HEK293T (cell line): ENCODE measurements around the gene PSME1.

Experiments used
- CTCF ChIA-PET: fragments of 350-600 bp; formaldehyde crosslinking; extraction: SDS; loops from one replicate; lab custom pipeline; 2021; ENCODE audit warnings: antibody characterized with exemption, inconsistent platforms; lab: Yijun Ruan, JAX
- POLR2A ChIA-PET: fragments of 350-600 bp; formaldehyde crosslinking; extraction: SDS; loops from one replicate; lab custom pipeline; 2020; ENCODE audit warnings: antibody characterized with exemption, inconsistent platforms; lab: Yijun Ruan, JAX
- DNase-seq: peaks from one replicate; pipeline ENCODE4 v3.0.0; 2012; ENCODE audit warnings: mixed read lengths; ENCODE audit errors: extremely low spot score
- ARNT ChIP-seq: fragments of 450-650 bp; IDR thresholded peaks from 2 replicates; pipeline ENCODE4 v1.6.1; 2017; ENCODE audit warnings: mild to moderate bottlenecking
- BHLHE40 ChIP-seq: fragments of 450-650 bp; IDR thresholded peaks from 2 replicates; pipeline ENCODE4 v1.6.1; 2016; ENCODE audit warnings: mild to moderate bottlenecking, moderate library complexity, borderline replicate concordance
- CTBP1 ChIP-seq: fragments of 450-650 bp; IDR thresholded peaks from 2 replicates; pipeline ENCODE4 v1.6.1; 2016; ENCODE audit warnings: borderline replicate concordance
- ELF4 ChIP-seq: fragments of 450-650 bp; IDR thresholded peaks from 2 replicates; pipeline ENCODE4 v1.6.1; 2017; ENCODE audit warnings: antibody characterized with exemption
- FOXA1 ChIP-seq: fragments of 450-650 bp; IDR thresholded peaks from 2 replicates; pipeline ENCODE4 v1.6.1; 2016; ENCODE audit warnings: mild to moderate bottlenecking
- FOXK2 ChIP-seq: fragments of 450-650 bp; IDR thresholded peaks from 2 replicates; pipeline ENCODE4 v1.6.1; 2016; ENCODE audit warnings: mild to moderate bottlenecking
- FOXM1 ChIP-seq: fragments of 450-650 bp; IDR thresholded peaks from 2 replicates; pipeline ENCODE4 v1.6.1; 2017; ENCODE audit warnings: mild to moderate bottlenecking, borderline replicate concordance
- HDGF ChIP-seq: fragments of 450-650 bp; IDR thresholded peaks from 2 replicates; pipeline ENCODE4 v1.6.1; 2017; ENCODE audit warnings: antibody characterized with exemption, borderline replicate concordance
- L3MBTL2 ChIP-seq: fragments of 450-650 bp; conservative IDR thresholded peaks from 2 replicates; pipeline ENCODE4 v1.6.1; 2016; ENCODE audit warnings: mild to moderate bottlenecking
- LEF1 ChIP-seq: fragments of 450-650 bp; IDR thresholded peaks from 2 replicates; pipeline ENCODE4 v1.6.1; 2017; ENCODE audit warnings: mild to moderate bottlenecking, borderline replicate concordance
- NFRKB ChIP-seq: fragments of 450-650 bp; IDR thresholded peaks from 2 replicates; pipeline ENCODE4 v1.6.1; 2016; ENCODE audit warnings: mild to moderate bottlenecking, moderate library complexity
- PKNOX1 ChIP-seq: fragments of 450-650 bp; IDR thresholded peaks from 2 replicates; pipeline ENCODE4 v1.6.1; 2016
- SP1 ChIP-seq: fragments of 450-650 bp; IDR thresholded peaks from 2 replicates; pipeline ENCODE4 v1.6.1; 2017
- SUZ12 ChIP-seq: fragments of 450-650 bp; IDR thresholded peaks from 2 replicates; pipeline ENCODE4 v1.6.1; 2016; ENCODE audit warnings: mild to moderate bottlenecking
- TARDBP ChIP-seq: fragments of 450-650 bp; IDR thresholded peaks from 2 replicates; pipeline ENCODE4 v1.6.1; 2016
- ZNF384 ChIP-seq: fragments of 450-650 bp; IDR thresholded peaks from 2 replicates; pipeline ENCODE4 v1.6.1; 2016

Gene PSME1

GRCh38 chr14:24110523-24110922 lies 25.5 kb upstream of the PSME1 start:
- TF ChIP-seq FOXK2 (no peak), NFRKB (no peak), FOXM1 (no peak), L3MBTL2 (no peak), FOXA1 (no peak), CTBP1 (no peak), ARNT (no peak), ELF4 (no peak)
- POLR2A ChIA-PET = interaction anchor here (1.3 to 9.8 kb wide), 4 partner anchors 16 to 50 kb away, joined by 3 to 162 read pairs (median 9); partner anchors contain the start of genes EMC9, PCK2 and PSME1

GRCh38 chr14:24113379-24113800 lies 22.6 kb upstream of the PSME1 start:
- ChIA-PET CTCF (interaction anchor here (0.6 to 3.9 kb wide), 4 partner anchors 20 to 324 kb away, joined by 3 to 30 read pairs (median 4); partner anchors contain the start of genes IRF9 and PCK2), POLR2A (interaction anchor here (0.7 to 4.6 kb wide), 30 partner anchors 9 to 812 kb away, joined by 3 to 65 read pairs (median 10); partner anchors contain the start of genes CARMIL3, CHMP4A, EMC9 and IPO4)
- no peak for TF ChIP-seq FOXA1
- TF ChIP-seq ZNF384 = no peak
- no peak for TF ChIP-seq SP1
- no peak for TF ChIP-seq FOXM1
- no peak for TF ChIP-seq SUZ12
- no peak for TF ChIP-seq PKNOX1
- no peak for TF ChIP-seq L3MBTL2
- no peak for TF ChIP-seq FOXK2
- no peak for TF ChIP-seq NFRKB
- no peak for TF ChIP-seq CTBP1
- TF ChIP-seq BHLHE40 = no peak
- no peak for TF ChIP-seq ARNT
- no peak for TF ChIP-seq HDGF
- no peak for TF ChIP-seq LEF1
- TF ChIP-seq ELF4 = no peak
- TF ChIP-seq TARDBP = no peak
- no peak for DNase-seq

More at GRCh38 chr14:24110523-24110922, 25.5 kb upstream of the PSME1 start:
- CTCF ChIA-PET = interaction anchor here (0.7 to 8.1 kb wide), 4 partner anchors 17 to 66 kb away, joined by 3 to 114 read pairs (median 4); partner anchors contain the start of gene PCK2
- DNase-seq = no peak

GRCh38 chr14:24113801-24114531 lies 22.0 kb upstream of the PSME1 start:
- TF ChIP-seq SUZ12 = no peak
- TF ChIP-seq L3MBTL2 = peak; percentile 70
- TF ChIP-seq ELF4 = 0 out of 2 replicates have a peak, but pooled peaks have one; percentile 6
- CTCF ChIA-PET = interaction anchor here (0.6 to 3.9 kb wide), 6 partner anchors 20 to 323 kb away, joined by 3 to 30 read pairs (median 4); partner anchors contain the start of genes IRF9, PCK2 and RNF31
- peak; percentile 72 for DNase-seq
- POLR2A ChIA-PET = interaction anchor here (0.7 to 4.6 kb wide), 42 partner anchors 9 to 813 kb away, joined by 3 to 65 read pairs (median 6); partner anchors contain the start of genes CARMIL3, CHMP4A, EMC9 and IPO4

- TF ChIP-seq LEF1 = no peak; the same call in 1 of the 2 replicates
- no peak for TF ChIP-seq ZNF384
- peak; percentile 97 for TF ChIP-seq L3MBTL2
- no peak for TF ChIP-seq BHLHE40
- TF ChIP-seq HDGF = no peak
- no peak; the same call in 1 of the 2 replicates for TF ChIP-seq FOXK2
- TF ChIP-seq FOXM1 = no peak
- TF ChIP-seq FOXA1 = no peak
- TF ChIP-seq NFRKB = no peak
- peak; percentile 66 for TF ChIP-seq SP1
- TF ChIP-seq PKNOX1 = peak; percentile 99
- TF ChIP-seq CTBP1 = no peak
- TF ChIP-seq SUZ12 = no peak
- peak; percentile 64; the same call in 1 of the 2 replicates for TF ChIP-seq TARDBP
- TF ChIP-seq ELF4 = peak; percentile 48; the same call in 1 of the 2 replicates
- no peak for TF ChIP-seq ARNT
- POLR2A ChIA-PET = interaction anchor here (0.7 to 4.6 kb wide), 41 partner anchors 9 to 813 kb away, joined by 3 to 65 read pairs (median 6); partner anchors contain the start of genes CARMIL3, CHMP4A, EMC9 and IPO4
- DNase-seq = peak; percentile 97
- CTCF ChIA-PET = interaction anchor here (0.7 to 3.9 kb wide), 7 partner anchors 23 to 304 kb away, joined by 3 to 30 read pairs (median 4); partner anchors contain the start of genes IRF9 and RNF31
Observed at GRCh38 chr14:24114532-24115421, 21.2 kb upstream of the PSME1 start, which contains the start of the genes DCAF11 and NRL. DCAF11 (plus strand) TSS chr14:24114777; CDS start chr14:24115595, 818 bp downstream. NRL (minus strand) TSS chr14:24114949; CDS start chr14:24082848, 32,101 bp downstream.

- ChIA-PET CTCF (interaction anchor here (0.7 to 3.9 kb wide), 6 partner anchors 24 to 303 kb away, joined by 3 to 30 read pairs (median 4); partner anchors contain the start of genes IRF9 and RNF31), POLR2A (interaction anchor here (0.9 to 4.6 kb wide), 23 partner anchors 8 to 794 kb away, joined by 3 to 65 read pairs (median 13); partner anchors contain the start of genes EMC9, IPO4, PCK2 and PSME1)
- no peak for TF ChIP-seq PKNOX1
- no peak for TF ChIP-seq TARDBP
- TF ChIP-seq CTBP1 = no peak
- TF ChIP-seq SP1 = no peak
- no peak for TF ChIP-seq BHLHE40
- TF ChIP-seq FOXK2 = no peak
- no peak for TF ChIP-seq ZNF384
- TF ChIP-seq ARNT = no peak
- no peak for TF ChIP-seq L3MBTL2
- no peak for TF ChIP-seq FOXM1
- TF ChIP-seq FOXA1 = no peak
- no peak for TF ChIP-seq SUZ12
- TF ChIP-seq LEF1 = no peak
- DNase-seq = peak; percentile 16
Observed at GRCh38 chr14:24115422-24116127, 20.4 kb upstream of the PSME1 start.
